NCI-H187 (cell line): Measurements from ENCODE around the gene ATP1A1.

Experiments used
- DNase-seq, 2 experiments: peaks; one replicate each; lab custom pipeline; 2025; lab: John Stamatoyannopoulos, UW

ATP1A1 gene

GRCh38 chr1:116391185-116391584, 18.1 kb downstream of the ATP1A1 start:
- no peak for DNase-seq

- DNase-seq: no peak
Measured at GRCh38 chr1:116392717-116393404, 19.8 kb downstream of the ATP1A1 start.

GRCh38 chr1:116393792-116394191, 20.7 kb downstream of the ATP1A1 start:
- DNase-seq: no peak

GRCh38 chr1:116394270-116394669, 21.2 kb downstream of the ATP1A1 start:
- DNase-seq: no peak

- no peak for DNase-seq
Measured at GRCh38 chr1:116396769-116397168, 23.7 kb downstream of the ATP1A1 start.

- no peak for DNase-seq
Measured at GRCh38 chr1:116397728-116398127, 24.7 kb downstream of the ATP1A1 start.

GRCh38 chr1:116400780-116401179, 27.7 kb downstream of the ATP1A1 start:
- no peak for DNase-seq

GRCh38 chr1:116401646-116402176, 28.7 kb downstream of the ATP1A1 start:
- no peak for DNase-seq

GRCh38 chr1:116402333-116402732, 29.3 kb downstream of the ATP1A1 start:
- no peak for DNase-seq

GRCh38 chr1:116403496-116404136, 30.6 kb downstream of the ATP1A1 start:
- no peak for DNase-seq

- DNase-seq: no peak
Measured at GRCh38 chr1:116404699-116405098, 31.7 kb downstream of the ATP1A1 start.

- peak; percentile 89 to 90 for DNase-seq
Measured at GRCh38 chr1:116405241-116406135, 32.4 kb downstream of the ATP1A1 start.

- no peak for DNase-seq
Measured at GRCh38 chr1:116407033-116407432, 34.0 kb downstream of the ATP1A1 start.

- no peak for DNase-seq
Measured at GRCh38 chr1:116408193-116408592, 35.1 kb downstream of the ATP1A1 start.

- DNase-seq: no peak
Measured at GRCh38 chr1:116408803-116409720, 36.0 kb downstream of the ATP1A1 start.

GRCh38 chr1:116409751-116410191, 36.7 kb downstream of the ATP1A1 start:
- no peak for DNase-seq

GRCh38 chr1:116411784-116412479, 38.9 kb downstream of the ATP1A1 start:
- no peak for DNase-seq

- no peak for DNase-seq
Measured at GRCh38 chr1:116412480-116412798, 39.4 kb downstream of the ATP1A1 start.

- DNase-seq: no peak
Measured at GRCh38 chr1:116412898-116413297, 39.9 kb downstream of the ATP1A1 start.

- DNase-seq: no peak
Measured at GRCh38 chr1:116413414-116413813, 40.4 kb downstream of the ATP1A1 start.

GRCh38 chr1:116414364-116414763, 41.3 kb downstream of the ATP1A1 start:
- DNase-seq: no peak
